KOPT-K1 (cell line): ENCODE data around the gene ENHO.
"Not testable (repeated sequence)": the region's sequence is repeated elsewhere in the genome, so short reads cannot be mapped to it uniquely, and the experiment has no call there.

Experiments used
- H3K27ac ChIP-seq: fragments of 200-600 bp; sonication (generic); 2 replicates; pipeline ENCODE4 v1.5.1; 2016; ENCODE audit warnings: antibody characterized with exemption, mild to moderate bottlenecking, low read depth, low read length; ENCODE audit not compliant: poor library complexity, severe bottlenecking
- H3K36me3 ChIP-seq: fragments of 200-600 bp; sonication (generic); 2 replicates; pipeline ENCODE4 v1.5.1; 2017; ENCODE audit warnings: antibody characterized with exemption, mild to moderate bottlenecking, low read length, moderate library complexity; ENCODE audit not compliant: insufficient read depth
- H3K9me3 ChIP-seq: fragments of 200-600 bp; sonication (generic); 2 replicates; pipeline ENCODE4 v1.5.1; 2017; ENCODE audit warnings: antibody characterized with exemption, low read length, mild to moderate bottlenecking; ENCODE audit not compliant: insufficient read depth, poor library complexity, severe bottlenecking

ENHO gene

DNA sequence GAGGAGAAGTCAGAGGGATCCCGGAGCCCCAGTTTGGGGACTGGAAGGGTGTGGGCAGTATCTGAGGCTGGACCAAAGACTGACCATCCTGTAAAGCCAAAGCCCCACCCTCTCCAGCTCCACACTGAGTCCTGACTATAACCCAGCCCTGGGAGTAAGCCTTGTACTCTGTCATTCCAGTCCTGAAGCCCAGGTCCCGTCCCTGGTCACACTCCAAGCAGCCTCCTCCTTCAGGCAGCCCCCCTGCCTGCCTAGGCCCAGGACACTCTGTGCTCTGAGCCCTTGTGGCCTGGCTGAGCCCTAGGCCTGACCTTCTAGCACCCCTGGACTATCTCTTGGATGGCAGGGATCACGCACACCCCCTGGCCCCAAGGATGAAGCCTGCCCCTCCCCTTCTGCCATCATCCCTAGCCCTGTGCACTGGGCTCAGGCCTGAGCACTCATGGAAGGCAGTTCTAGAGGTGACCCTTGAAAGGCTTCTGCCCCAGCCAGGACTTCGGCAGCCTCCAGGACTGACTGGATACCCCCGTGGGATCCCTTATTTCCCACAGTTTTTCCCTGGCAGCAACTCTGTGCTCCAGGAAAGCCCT, 28.0 kb upstream of the ENHO start:
- Histone ChIP-seq H3K27ac (no peak overlapping the region), H3K9me3 (no peaks in the 10 kb centered on the region), H3K36me3 (no peaks in the 10 kb centered on the region)

DNA sequence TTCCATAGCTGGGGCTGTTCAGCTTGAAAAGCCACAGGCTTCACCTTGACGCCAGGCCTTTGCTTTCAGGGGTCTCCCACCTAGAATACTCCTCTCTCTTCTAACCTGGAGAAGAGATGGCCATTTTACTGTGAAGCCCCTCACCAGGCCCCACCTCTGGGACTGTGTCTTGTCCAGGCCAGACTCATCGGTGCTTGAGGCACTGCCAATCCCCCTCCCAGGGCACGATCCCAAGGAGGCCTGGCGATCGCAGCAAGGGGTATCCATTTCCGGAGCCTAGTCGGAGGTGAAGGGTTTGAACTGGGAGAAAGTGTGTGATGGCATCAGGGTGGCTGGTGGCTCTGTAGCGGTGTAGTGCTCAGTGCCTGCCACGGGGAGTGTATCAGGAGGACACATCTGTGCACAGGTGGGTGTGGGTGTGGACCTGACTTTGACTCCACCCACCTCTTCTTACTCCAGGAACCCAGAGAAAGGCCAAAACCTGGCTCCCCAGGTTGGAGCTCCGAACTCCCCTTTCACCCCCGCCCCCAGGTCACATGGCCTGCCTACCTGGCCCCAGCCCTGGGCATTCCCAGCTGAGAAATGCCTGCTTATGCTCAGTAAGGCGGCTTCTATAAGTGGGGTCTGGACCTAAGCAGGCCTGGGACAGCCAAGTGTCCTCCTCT, 27.4 kb upstream of the ENHO start:
- no peaks in the 10 kb centered on the region for H3K36me3 ChIP-seq
- H3K27ac ChIP-seq: no peak overlapping the region
- H3K9me3 ChIP-seq: no peaks in the 10 kb centered on the region

DNA sequence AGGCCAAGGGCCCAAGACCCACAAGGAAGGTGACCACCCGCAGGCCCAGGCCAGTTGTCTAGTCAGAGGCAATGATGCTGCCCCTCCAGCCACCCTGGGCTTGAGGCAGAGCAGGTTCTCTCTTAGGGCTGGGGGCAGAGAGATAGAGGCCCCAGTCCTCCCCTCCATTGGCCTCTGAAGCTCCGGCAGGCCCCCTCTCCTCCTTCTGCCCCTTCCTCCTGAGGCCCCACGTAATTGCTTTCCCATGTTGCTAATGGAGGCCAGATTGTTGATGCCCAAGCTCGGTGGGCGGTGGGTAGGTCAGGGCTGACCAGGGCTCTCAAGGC, 26.6 kb upstream of the ENHO start:
- Histone ChIP-seq H3K36me3 (no peaks in the 10 kb centered on the region), H3K27ac (no peak overlapping the region), H3K9me3 (no peaks in the 10 kb centered on the region)

DNA sequence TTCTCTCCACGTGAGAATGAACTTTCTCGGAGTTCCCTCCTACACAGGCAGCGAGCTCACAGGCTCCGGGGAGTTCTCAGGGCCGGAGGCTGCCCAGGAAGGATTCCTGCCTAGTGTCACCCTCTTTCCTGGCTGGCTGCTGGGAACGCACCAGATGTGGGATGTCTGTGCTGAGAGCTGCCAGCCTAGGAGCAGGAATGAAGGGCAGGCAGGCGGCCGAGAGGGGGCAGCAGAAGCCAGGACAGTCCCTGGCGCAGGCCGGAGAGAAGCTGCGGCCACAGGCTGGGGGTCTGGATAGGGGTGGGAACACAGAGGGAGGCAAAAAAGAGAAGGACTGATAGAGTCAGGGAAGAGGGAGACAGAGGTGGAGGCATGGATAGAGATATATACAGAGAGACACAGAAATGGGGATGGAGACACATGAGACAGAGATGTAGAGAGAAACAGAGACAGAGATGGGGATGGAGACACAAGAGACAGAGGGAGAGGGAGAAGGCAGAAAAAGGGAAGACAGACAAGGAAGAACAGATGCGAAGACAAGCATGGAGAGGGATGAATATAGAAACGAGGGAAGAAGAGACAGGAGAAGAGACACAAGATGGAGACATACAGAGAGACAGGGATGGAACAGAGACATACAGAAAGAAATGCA, 25.3 kb upstream of the ENHO start:
- no peaks in the 10 kb centered on the region for H3K9me3 ChIP-seq
- H3K36me3 ChIP-seq: no peaks in the 10 kb centered on the region
- no peak overlapping the region for H3K27ac ChIP-seq

DNA sequence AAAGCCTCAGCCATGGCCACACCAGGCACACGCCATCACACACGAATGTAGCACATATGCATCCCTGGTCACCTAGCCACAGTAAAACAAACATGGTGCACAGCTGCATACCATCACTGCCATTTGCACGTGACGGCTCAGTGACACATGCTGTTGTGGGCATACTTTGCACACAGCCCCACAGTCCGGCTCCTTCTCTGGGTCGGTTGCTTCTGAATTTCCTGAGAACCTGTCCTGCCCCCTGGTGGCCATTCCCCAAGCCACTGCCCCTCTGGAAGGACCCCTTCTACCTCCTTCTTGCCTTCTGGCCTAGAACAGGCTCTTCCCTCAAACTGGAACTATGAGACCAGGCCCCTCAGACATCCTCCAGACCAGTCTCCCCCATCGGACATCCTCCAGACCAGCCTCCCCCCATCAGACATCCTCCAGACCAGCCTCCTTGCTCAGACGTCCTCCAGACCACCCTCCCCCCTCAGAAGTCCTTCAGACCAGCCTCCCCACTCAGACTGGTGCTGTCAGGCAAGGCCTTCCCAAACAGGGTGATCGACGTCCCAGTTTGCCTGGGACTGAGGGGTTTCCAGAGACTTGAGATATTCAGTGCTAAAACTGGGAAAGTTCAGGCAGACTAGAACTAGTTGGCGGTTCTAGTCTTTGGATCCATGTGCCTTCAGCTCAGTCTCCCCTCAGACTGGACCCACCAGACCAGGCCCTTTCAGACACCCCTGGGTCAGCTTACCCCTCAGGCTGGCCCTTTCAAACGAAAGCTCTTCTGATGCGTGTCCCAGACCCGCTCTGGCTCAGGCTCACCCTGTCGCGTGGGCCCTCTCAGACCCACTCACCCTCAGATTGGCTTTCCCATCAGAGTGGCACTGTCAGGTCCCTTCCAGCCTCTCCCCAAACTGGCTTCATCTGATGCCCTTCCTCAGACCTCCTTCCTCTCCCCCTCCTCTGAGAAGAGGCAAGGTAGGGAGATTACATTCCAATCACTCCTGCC, 24.3 kb upstream of the ENHO start:
- Histone ChIP-seq H3K36me3 (no peaks in the 10 kb centered on the region), H3K27ac (no peak overlapping the region), H3K9me3 (no peaks in the 10 kb centered on the region)

DNA sequence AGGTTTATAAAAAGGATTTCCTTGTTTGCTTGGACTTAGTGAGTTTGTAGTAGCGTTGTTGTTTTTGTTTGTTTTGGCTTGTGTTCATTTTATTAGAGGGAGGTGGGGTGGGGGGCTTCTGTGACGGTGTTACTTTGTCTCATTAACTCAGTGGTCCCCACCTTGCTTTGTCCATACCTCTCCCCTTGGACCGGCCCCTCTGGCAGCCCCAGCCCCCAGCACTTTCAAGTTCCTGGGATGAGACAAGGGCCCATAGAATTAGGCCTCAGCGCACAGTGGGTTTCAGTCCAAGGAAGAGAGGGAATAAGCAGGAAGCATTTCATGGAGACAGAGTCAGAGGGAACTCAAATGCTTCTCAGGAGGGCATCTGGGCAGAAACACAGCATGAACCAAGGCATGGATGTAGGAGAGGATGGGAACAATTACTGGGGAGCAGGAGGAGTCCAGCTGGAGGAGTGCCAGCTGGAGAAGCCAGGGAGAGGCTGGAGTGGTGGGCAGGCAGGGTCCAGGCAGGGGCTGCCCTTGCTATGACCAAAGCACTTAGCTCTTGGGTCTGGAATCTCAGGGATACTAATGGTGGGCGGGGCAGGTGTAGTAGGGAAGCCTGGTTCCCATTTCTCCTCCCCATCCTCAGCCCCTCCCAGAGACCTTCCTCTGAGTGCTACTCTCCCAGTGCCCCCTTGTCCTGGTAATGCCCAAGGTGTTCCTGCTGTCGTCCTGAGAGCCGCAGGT, 23.5 kb upstream of the ENHO start:
- H3K27ac ChIP-seq: no peak overlapping the region
- H3K36me3 ChIP-seq: no peaks in the 10 kb centered on the region

DNA sequence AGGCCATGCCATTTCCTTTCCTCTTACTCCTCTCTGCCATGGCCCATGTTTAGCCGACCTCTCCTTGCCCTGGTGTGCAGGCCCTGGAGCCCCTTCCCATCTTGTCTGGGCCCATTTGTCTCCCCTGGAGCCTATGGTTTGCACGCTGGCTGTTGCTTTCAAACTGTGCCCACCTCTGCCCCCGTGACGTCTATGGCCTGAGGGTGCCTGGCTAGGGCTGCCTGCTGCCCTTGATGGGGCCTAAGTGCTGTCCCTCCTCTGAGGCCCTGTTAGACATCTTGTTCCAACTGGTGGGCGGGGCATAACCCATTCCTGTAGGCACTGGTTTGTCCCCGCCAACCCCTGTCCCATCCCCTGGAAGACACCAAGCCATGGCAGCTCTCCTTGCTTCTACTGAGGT, 22.7 kb upstream of the ENHO start:
- Histone ChIP-seq H3K9me3 (no peaks in the 10 kb centered on the region), H3K27ac (no peak overlapping the region)

More for the DNA sequence above, 23.5 kb upstream of the ENHO start:
- H3K9me3 ChIP-seq: no peaks in the 10 kb centered on the region

DNA sequence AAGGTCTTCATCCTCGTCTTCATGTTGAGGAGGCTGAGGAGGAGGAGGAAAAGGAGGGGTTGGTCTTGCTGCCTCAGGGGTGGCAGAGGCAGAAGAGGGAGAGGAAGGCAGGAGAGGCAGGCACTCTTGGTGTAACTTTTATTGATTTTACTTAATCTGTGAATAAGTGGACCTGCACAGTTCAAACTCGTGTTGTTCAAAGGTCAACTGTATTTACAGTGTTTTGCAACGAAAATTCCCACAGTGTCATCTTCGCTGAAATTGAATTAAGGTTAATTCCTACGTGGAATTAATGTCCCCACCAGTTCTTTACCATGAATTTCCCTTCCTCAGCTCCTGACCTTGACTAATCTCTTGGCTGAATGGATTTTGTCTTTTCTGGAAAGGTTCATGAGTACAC, 21.2 kb upstream of the ENHO start:
- no peaks in the 10 kb centered on the region for H3K36me3 ChIP-seq
- no peak overlapping the region for H3K27ac ChIP-seq
- no peaks in the 10 kb centered on the region for H3K9me3 ChIP-seq

More for the DNA sequence above, 22.7 kb upstream of the ENHO start:
- no peaks in the 10 kb centered on the region for H3K36me3 ChIP-seq

DNA sequence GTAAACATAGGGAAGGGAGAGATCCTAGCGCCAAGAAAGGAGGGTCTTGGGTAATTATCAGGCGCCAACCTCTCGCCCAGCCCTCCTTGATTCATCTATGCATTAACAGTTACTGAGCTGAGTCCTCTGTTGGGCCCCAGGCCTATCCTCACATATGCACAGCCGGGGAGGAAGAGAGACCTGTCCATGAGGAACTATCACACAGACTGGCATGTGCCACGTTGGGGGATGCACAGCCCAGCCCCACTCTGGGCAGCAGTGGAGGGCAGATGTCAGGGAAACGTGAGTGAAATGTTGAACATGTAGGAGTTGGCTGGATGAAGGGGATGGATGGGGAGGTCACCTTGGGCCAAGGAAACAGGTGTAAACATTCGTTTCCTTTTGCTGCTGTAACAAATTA, 18.8 kb upstream of the ENHO start:
- no peak overlapping the region for H3K27ac ChIP-seq

DNA sequence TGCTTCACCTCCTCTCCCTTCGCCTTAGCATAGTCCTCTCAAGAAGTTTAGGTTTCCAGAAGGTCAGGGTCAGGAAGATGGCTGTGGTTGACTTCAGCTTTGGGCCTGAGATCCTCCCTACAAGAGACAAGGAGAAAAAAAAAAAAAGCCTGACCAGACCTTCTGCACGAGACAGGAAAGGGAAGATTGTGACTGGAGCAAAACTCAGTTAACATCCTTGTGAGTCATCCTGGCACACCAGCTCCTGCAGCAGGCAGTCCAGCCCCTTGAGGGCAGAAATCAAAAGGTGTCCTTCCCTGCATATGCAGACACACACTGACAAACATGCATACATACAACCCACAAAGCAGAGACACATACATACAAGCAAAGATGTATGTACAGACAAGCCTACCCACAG, 18.0 kb upstream of the ENHO start:
- Histone ChIP-seq H3K27ac (no peak overlapping the region), H3K36me3 (no peaks in the 10 kb centered on the region), H3K9me3 (no peaks in the 10 kb centered on the region)

More for the DNA sequence above, 18.8 kb upstream of the ENHO start:
- Histone ChIP-seq H3K36me3 (no peaks in the 10 kb centered on the region), H3K9me3 (no peaks in the 10 kb centered on the region)

DNA sequence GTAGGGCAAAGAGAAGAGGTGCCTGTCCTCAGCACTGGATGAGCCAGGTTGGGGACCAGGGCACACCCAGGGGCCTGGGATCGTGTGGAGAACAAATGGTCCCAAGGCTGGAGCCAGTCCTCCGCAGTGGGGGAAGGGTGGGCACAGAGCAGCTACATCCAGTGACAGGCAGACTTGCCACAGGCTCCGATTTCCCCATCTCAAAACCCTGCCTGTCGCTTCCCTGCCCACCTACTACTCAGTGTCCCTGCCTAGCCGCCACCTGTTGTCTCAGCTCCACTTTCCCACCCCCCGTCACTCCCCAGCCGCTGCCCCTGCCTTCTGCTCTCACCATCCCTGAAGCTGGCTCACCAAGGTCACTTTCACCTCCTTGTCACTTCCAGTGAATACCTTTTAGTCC, 13.9 kb upstream of the ENHO start:
- no peaks in the 10 kb centered on the region for H3K36me3 ChIP-seq
- H3K9me3 ChIP-seq: no peaks in the 10 kb centered on the region
- H3K27ac ChIP-seq: no peak overlapping the region

DNA sequence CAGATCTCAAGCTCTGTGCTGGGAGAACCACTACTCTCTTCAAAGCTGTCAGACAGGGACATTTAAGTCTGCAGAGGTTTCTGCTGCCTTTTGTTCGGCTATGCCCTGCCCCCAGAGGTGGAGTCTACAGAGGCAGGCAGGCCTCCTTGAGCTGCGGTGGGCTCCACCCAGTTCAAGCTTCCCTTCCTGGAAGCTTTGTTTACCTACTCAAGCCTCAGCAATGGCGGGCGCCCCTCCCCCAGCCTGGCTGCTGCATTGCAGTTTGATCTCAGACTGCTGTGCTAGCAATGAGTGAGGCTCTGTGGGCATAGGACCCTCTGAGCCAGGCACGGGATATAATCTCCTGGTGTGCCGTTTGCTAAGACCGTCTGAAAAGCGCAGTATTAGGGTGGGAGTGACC, 9.3 kb upstream of the ENHO start:
- not testable (repeated sequence) for H3K36me3 ChIP-seq

DNA sequence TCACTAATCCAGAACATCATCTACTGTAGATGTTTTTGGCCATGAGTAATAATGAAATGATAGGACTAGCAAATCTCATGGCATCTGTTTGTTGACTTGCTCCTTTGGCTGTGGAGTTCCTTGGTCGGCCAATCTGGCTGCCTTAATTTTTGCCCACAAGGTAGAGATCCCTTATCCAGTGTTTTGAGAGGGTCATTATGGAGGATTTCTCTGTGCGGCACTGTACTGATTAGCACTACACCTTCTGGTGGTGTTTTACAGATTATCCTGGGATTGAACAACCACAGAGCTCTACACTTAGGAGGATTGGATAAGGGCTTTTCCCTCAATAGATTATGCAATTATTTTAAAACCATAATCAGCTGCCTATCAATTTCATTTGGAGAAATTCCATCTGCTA, 3.2 kb upstream of the ENHO start:
- H3K9me3 ChIP-seq: no peaks in the 10 kb centered on the region
- no peaks in the 10 kb centered on the region for H3K36me3 ChIP-seq
- no peak overlapping the region for H3K27ac ChIP-seq

More for the DNA sequence above, 9.3 kb upstream of the ENHO start:
- H3K27ac ChIP-seq, H3K9me3 ChIP-seq: not testable (repeated sequence)

DNA sequence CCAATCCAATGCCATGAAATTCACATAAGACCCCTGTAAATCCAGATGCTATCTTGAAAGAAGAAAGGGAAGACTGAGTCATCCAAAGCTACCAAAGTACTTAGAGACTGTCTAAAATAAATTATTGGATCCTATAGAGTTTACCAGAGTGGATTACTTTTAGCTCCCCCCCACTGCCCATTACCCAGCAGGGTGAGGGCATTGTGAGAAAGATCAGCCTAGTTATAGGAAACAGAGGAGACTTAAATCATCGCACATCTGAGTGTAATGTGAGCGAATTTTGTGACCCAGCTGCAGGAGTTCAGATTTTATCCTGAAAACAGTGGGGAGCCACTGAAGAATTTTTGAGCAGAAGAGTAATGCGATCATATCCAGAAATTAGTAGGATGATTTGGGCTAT, 1.6 kb upstream of the ENHO start:
- H3K9me3 ChIP-seq: no peaks in the 10 kb centered on the region
- H3K36me3 ChIP-seq: no peaks in the 10 kb centered on the region
- no peak overlapping the region for H3K27ac ChIP-seq
